Inflammatory macrophage treated with lipopolysaccharide for 4 hours (primary cell): ENCODE measurements around the gene ALDH2.
A peak's percentile ranks its signal among the peaks of the same experiment; 100 is the strongest.
"Not testable (repeated sequence)": the region's sequence is repeated elsewhere in the genome, so short reads cannot be mapped to it uniquely, and the experiment has no call there.

Experiments used
- DNase-seq: peaks from one replicate; pipeline ENCODE4 v3.0.0-alpha.2; 2020

ALDH2 gene

DNA sequence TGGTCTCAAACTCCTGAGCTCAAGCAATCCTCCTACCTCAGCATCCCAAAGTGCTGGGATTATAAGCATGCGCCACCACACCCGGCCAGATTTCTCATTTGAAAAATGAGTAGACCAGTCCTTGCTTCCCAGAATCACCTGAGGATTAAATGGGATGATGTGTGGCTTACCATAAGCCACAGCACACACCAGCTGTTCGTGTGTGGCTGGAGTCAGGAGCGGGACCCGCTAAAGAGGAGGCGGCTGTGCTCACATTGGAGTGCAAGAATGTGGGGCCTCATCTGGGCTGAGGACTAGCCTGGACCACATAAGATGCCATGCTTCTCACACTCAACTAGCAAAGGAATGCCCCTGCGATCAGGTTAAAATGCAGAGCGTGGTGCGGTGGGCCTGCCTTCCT, 6.7 kb upstream of the ALDH2 start:
- DNase-seq, result no peak

GRCh38 chr12:111761099-111761498, 5.6 kb upstream of the ALDH2 start:
- DNase-seq, result no peak

- DNase-seq, result no peak
Observed at GRCh38 chr12:111761706-111762105, 5.0 kb upstream of the ALDH2 start.

- DNase-seq, result not testable (repeated sequence)
Observed at GRCh38 chr12:111763552-111763951, 3.2 kb upstream of the ALDH2 start.

GRCh38 chr12:111764120-111764821, 2.5 kb upstream of the ALDH2 start:
- DNase-seq, result no peak

DNA sequence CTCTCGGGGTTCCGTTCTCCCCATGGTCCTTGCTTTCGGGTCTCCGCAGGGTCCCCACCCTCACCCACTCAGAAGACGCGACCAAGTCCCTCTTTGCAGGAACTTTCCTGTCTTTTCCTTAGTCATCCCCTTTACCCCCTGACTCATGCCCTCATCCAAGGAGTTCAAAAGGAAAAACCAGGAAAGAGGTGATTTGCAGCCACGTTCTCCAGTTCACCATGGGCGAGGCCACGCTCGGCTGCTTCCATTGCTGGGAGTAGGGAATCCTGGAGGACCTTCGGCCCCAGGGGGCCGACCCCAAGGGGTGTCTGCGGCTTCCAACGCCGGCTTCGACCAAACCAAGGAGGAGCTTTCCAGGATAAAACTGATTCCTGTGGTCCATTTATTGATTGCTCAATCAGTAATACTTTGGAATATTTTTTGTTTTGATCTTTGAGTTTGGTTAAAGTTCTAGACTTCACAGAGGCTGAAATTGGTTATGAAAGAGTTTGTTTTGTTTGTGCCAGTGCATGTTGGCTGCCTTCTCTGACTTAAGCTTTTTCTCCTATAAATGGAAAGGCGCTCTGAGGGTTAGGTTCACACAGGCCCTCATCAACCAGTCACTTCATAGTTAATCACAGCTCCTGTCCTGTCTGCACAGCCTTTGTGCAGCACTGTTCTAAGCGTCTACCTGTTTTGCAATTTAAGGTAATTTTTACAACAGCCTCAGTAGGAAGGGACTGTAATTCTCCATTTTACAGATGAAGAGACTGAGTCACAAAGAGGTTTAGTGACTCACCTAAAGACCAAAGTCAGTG, 827 bp downstream of the ALDH2 start:
- DNase-seq, result no peak

DNA sequence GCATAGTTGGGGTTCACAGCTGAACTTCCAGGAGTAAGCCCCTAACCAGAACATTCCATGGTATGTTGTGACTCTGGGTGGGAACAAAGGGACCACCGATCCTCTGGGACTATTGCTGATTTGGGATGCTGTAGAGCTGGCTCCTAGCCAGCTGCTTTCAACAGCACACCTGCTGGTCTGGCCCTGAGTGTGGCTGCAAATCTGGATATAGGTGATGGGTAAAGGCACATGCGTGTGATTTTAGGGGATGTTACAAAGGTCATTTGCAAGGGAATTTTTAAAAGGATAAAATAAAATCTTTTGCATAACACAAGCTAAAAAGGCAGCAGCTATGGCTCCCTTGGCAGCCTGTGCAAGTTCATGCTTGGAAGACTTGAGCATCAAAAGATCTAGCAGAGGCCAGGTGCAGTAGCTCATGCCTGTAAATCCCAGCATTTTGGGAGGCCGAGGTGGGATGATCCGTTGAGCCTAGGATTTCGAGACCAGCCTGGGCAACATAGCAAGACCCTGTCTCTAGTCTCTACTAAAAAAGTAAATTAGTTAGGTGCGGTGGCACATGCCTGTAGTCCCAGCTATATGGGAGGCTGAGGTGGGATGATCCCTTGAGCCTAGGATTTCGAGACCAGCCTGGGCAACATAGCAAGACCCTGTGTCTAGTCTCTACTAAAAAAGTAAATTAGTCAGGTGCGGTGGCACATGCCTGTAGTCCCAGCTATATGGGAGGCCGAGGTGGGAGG, 1.6 kb downstream of the ALDH2 start:
- no peak for DNase-seq

- no peak for DNase-seq
Observed at GRCh38 chr12:111769599-111769998, 2.9 kb downstream of the ALDH2 start.

- peak; percentile 97 for DNase-seq
Observed at GRCh38 chr12:111773801-111774551, 7.2 kb downstream of the ALDH2 start.

DNA sequence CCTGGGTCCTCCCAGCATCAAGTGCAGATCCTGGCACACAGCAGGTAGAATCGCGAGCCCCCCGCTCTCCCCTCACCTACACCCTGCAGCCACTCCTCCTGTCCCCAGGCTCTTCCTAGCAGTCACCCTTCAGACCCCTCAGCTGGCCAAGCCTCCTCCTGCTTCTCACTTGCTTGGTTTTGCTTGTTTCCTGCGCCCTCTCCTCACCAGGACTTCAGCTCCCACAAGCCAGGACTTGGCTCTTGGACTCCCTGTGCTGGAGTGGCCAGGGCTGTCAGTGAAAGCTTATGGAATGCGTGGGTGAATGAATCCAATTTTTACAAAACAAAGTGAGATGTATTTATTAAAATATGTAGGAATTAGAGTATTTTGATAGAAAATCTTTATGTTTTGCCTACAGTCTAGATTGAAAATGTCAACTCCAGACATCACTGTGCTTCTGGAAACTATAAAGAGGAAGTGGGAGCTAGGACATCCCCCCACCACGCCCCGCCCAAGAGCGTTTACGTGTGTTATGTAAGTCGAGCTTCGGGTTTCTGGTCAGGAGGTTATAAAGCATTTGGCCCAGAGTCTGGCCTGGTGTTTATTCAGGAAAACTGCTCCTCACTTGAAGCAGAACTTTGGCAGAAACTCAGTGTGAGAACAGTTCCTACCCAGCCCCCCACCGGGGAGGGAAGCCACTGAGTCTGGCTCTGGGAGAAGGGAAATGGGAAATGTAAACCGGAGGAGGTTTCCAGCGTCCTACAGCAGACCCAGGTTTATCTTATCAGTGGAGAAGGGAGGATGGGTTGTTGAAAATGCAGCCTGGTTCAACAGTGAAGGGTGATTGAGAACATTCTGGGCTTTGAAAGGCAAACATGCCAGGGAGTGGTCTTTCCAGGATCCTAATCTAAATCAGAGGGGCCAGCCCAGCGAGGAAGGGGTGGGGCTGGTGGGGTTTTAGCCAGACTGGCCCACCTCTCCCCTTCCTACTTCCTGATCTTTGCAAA, 8.8 kb downstream of the ALDH2 start:
- DNase-seq, result peak; percentile 97

- no peak for DNase-seq
Observed at GRCh38 chr12:111776836-111777344, 10.2 kb downstream of the ALDH2 start.

GRCh38 chr12:111777345-111778045, 10.8 kb downstream of the ALDH2 start:
- DNase-seq, result peak; percentile 76

- DNase-seq, result no peak
Observed at GRCh38 chr12:111780166-111780565, 13.4 kb downstream of the ALDH2 start.

GRCh38 chr12:111780615-111781014, 13.9 kb downstream of the ALDH2 start:
- DNase-seq, result no peak

GRCh38 chr12:111781085-111781658, 14.4 kb downstream of the ALDH2 start:
- no peak for DNase-seq

DNA sequence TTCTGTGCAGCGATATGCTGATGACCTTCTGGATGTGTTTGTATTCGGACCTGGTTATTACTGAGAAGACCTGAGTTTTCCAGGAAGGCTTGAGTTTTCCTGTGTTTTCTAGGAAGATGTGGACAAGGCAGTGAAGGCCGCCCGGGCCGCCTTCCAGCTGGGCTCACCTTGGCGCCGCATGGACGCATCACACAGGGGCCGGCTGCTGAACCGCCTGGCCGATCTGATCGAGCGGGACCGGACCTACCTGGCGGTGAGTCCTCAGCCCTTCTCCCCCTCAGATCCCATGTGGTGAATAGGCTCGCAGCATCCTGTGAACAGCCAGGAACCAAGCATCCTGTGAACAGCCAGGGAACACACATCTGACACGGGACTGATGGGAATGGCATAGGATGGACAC, 16.3 kb downstream of the ALDH2 start:
- no peak for DNase-seq

DNA sequence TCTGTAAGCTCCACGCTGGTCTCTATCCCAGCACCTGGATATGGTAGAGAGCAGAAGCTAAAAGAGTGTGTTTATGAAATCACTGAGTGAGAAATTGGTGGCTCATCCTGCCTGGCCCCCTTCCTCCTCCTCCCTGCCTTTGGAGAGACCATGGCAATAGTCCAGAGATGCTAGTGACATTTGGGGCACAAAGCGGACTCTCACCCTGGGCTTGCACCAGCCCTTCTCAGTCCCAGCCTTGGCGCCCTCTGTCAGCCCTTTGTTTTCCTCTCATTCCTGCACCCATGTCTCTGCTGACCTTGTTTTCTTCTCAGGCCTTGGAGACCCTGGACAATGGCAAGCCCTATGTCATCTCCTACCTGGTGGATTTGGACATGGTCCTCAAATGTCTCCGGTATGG, 18.2 kb downstream of the ALDH2 start:
- DNase-seq, result no peak

DNA sequence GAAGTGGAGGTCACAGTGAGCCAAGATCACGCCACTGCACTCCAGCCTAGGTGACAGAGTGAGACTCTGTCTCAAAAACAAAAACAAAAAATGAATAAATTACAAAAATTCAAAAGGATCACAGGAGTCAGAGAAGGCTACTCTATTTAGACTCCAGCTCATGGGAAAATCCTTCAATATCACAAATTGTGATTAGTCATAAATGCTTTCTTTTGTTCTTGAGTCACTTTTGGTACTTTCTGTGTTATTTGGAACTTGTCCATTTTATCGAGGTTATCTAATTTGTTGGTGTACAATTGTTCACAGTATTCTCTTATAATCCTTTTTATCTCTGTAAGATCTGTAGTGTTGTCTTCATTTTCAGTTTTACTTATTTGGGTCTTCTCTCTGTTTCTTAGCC, 18.9 kb downstream of the ALDH2 start:
- no peak for DNase-seq

DNA sequence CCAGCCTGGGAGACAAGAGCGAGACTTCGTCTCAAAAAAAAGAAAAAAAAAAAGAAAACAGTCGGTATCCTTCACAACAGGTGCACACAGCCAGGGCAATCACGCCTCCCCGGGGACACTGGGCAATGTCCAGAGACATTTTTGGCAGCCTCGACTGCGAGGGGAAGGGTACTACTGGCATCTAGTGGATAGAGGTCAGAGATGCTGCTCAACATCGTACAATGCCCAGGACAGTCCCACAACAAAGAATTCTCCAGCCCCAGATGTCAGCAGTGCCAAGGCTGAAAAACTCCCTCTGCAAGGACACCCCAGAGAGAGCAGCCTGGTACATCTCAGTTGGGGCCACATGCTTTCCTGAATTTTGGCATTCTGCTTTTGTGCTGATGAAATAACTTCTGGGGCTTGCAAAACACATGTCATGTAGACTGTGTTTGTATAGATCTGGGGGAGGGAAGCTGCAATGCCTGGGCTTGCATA, 21.5 kb downstream of the ALDH2 start:
- DNase-seq, result peak; percentile 51

GRCh38 chr12:111789779-111790178, 23.0 kb downstream of the ALDH2 start:
- DNase-seq, result no peak
